ENCODE results near the gene RGS14. TPM values are rescaled to one million over a fixed set of nuclear protein-coding genes. Genes with fewer than 3 reads are reported as not detected.
A peak's percentile ranks its signal among the peaks of the same experiment; 100 is the strongest.
"Not testable (repeated sequence)": the region's sequence is repeated elsewhere in the genome, so short reads cannot be mapped to it uniquely, and the experiment has no call there.

The RGS14 gene
- total RNA-seq, 1 donor from 2014 or later = 3.9 TPM

DNA sequence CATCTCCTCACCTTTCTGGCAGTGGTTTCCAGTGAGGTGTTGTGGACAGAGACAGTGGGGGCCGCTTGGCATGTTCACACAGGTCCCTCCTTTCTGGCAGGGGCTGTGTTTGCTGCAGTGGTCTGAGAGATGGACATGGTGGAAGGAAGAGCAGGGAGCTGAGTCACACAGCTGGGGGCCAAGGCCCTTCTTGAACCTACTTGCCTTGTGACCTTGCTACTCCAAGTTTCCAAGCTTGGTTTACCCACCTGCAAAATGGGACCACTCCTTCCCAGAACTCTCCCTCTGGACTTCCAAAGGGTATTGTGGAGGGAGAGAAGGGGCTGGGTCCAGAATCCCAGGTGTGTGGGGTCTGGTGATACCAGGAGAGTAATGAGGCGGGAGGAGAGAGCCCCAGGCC is 47.6 kb downstream of the RGS14 start:
- intact Hi-C loops (cut with DNase I) = loop anchor here (2.0 kb wide), 1 partner anchor 95 kb away; no protein-coding TSS in a partner anchor

DNA sequence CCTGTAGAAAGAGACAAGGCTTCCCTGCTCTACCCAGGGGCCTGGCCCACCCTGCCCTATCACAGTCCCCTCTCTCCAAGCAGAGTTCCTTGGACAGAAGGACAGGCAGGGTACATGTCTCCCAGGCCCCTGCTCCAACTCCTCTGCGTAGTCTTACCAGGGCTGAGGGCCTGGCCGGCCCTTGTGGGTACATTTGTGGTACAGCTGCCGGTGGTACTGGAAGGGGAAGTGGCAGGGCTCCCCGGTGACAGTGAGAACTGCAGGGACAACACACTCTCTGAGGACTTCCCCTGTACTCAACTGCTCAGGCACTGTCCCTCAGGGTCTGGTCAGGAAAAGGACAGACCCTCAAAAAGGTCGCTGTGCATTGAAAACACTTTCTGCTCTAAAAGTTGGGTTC is 48.1 kb downstream of the RGS14 start:
- ATAC-seq (no peak), DNase-seq (ENCODE audit: missing footprints) (peak; percentile 86)
- intact Hi-C loops (cut with DNase I) = loop anchor here (2.0 kb wide), 1 partner anchor 95 kb away; no protein-coding TSS in a partner anchor

More for the DNA sequence above, 47.6 kb downstream of the RGS14 start:
- ATAC-seq (no peak), DNase-seq (ENCODE audit: missing footprints) (no peak)

DNA sequence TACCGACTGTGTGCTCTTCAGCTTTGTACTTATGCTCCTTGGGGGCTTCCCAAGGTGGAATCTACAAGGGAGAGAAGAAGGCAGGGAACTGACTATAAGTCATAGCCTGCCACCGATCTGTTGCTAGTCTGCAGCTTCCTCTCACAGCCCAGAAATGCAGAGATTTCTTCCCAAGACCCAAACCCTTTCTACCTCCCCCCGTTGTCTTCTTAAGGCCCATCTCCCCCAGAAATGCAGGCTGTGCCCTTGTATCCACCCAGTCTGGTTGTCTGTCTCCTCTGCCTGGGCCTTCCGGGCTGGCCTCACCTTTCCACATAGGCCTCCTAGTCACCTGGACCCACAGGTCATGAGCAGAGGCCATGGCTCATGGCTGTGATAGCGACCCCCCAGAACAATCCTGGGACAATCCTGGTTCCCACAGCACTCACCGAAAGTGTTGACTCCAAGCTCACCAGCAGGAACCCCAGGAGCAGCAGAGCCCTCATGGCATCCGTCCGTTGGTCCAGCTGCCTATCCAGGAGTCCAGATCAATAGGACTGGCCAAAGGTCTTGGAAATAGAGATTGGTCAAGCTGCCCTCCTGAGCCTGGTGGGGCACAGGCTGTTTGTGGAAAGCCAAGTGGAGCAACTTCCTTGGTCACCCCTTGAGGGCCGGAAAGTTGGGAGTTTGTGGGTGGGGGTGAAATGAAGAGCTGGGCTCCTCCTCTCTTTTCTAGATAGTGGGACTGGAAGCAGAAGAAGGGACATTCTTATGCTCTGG is 51.5 kb downstream of the RGS14 start, which contains the start of gene F12:
TSS of gene F12 (minus strand) at position 522 of the 759 bp plus-strand sequence. CDS start at position 485, 37 bp downstream.
- no peak for ATAC-seq
- intact Hi-C loops (cut with DNase I) = no loop called here
- DNase-seq (ENCODE audit: missing footprints) = no peak

GRCh38 chr5:177410575-177410974 is 52.9 kb downstream of the RGS14 start:
- DNase-seq (ENCODE audit: missing footprints) = no peak
- ATAC-seq = no peak
- intact Hi-C loops (cut with DNase I) = no loop called here

DNA sequence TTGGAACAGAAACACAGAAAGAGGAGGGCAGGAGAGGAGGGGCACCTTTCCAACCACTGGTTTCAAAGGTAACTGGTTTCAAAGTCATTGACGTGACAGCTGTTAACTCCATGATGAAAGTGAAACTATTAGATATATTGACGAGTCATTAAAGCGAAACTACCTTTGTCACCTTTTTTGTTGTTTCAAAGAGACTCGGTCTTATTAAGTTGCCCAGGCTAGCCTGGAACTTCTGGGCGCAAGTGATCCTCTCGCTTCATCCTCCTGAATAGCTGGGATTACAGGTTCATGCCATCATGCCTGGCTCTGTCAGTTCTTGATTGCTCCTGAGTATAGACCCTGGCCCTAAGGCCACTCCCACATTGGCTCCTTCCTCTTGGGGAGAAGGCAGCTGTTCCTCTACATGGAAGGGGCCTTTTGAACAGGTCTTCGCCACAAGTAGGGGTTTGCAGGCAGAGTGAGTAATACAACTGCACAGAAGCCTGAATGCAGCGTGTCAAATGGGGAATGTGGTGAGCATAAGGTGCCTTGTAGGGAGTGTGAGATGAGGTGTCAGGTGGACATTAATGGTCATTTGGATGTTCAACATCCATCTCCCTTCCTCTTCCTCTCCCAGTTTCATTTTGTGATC is 55.0 kb downstream of the RGS14 start:
- DNase-seq (ENCODE audit: missing footprints) (no peak), ATAC-seq (no peak)
- intact Hi-C loops (cut with DNase I) = no loop called here

- intact Hi-C loops (cut with DNase I) = no loop called here
- DNase-seq (ENCODE audit: missing footprints) = no peak
- ATAC-seq = no peak
Measured at GRCh38 chr5:177414481-177414880, 56.8 kb downstream of the RGS14 start.

- ATAC-seq; intact Hi-C loops (cut with DNase I): not testable (repeated sequence)
- peak; percentile 68 for DNase-seq (ENCODE audit: missing footprints)
Measured at GRCh38 chr5:177417081-177417480, 59.4 kb downstream of the RGS14 start.

GRCh38 chr5:177419046-177419445 is 61.3 kb downstream of the RGS14 start:
- intact Hi-C loops (cut with DNase I) = no loop called here
- ATAC-seq (no peak), DNase-seq (ENCODE audit: missing footprints) (no peak)

GRCh38 chr5:177420472-177420871 is 62.7 kb downstream of the RGS14 start:
- DNase-seq (ENCODE audit: missing footprints); intact Hi-C loops (cut with DNase I); ATAC-seq: not testable (repeated sequence)

- no peak for DNase-seq (ENCODE audit: missing footprints)
- ATAC-seq = no peak
- intact Hi-C loops (cut with DNase I) = no loop called here
Measured at GRCh38 chr5:177421062-177421798, 63.5 kb downstream of the RGS14 start.

Other genes with a start within 250 kb of the RGS14 start
- 36.1 TPM for gene NSD1, start 224.2 kb upstream of the RGS14 start, total RNA-seq
- 18.9 TPM for gene RAB24, start 54.2 kb upstream of the RGS14 start, total RNA-seq
- 34.1 TPM for gene PRELID1, start 54.1 kb upstream of the RGS14 start, total RNA-seq
- 2.0 TPM for gene MXD3, start 46.0 kb upstream of the RGS14 start, total RNA-seq
- 72.3 TPM for gene LMAN2, start 6.3 kb upstream of the RGS14 start, total RNA-seq
- gene SLC34A1, start 26.5 kb downstream of the RGS14 start, total RNA-seq = not detected
- gene PFN3, start 42.7 kb downstream of the RGS14 start, total RNA-seq = not detected
- not detected for gene F12, start 51.6 kb downstream of the RGS14 start, total RNA-seq
- 18.1 TPM for gene GRK6, start 68.8 kb downstream of the RGS14 start, total RNA-seq
- 1.4 TPM for gene PRR7, start 88.9 kb downstream of the RGS14 start, total RNA-seq
- gene DBN1, start 115.7 kb downstream of the RGS14 start, total RNA-seq = 32.2 TPM
- gene PDLIM7, start 139.7 kb downstream of the RGS14 start, total RNA-seq = 43.1 TPM
- gene DOK3, start 151.9 kb downstream of the RGS14 start, total RNA-seq = 4.4 TPM
- gene DDX41, start 159.0 kb downstream of the RGS14 start, total RNA-seq = 30.1 TPM
- gene FAM193B, start 196.6 kb downstream of the RGS14 start, total RNA-seq = 29.5 TPM
- 75.3 TPM for gene TMED9, start 234.3 kb downstream of the RGS14 start, total RNA-seq
- 13.2 TPM for gene B4GALT7, start 242.2 kb downstream of the RGS14 start, total RNA-seq